Measurements from ENCODE around the gene ODAD4.

The ODAD4 gene

GRCh38 chr17:41957869-41958439 lies 27.5 kb downstream of the ODAD4 start:
- Histone ChIP-seq H3K27ac (ENCODE audit: low read depth, low read length) (no peak overlapping the region), H3K9ac (ENCODE audit: low read length) (no peak overlapping the region), H3K27me3 (ENCODE audit: low read length) (no peaks in the 10 kb centered on the region), H3K9me2 (replicated peaks; ENCODE audit: insufficient read depth, low read length) (no peaks in the 10 kb centered on the region), H3K4me2 (ENCODE audit: low read depth, low read length, poor library complexity, severe bottlenecking) (no peak overlapping the region), H3K79me2 (ENCODE audit: insufficient read depth, low read length) (no peaks in the 10 kb centered on the region), H2AFZ (ENCODE audit: low read depth, low read length, severe bottlenecking) (no peak overlapping the region), H4K20me1 (ENCODE audit: low read depth, low read length) (no peaks in the 10 kb centered on the region), H3K36me3 (ENCODE audit: low read length) (no peaks in the 10 kb centered on the region), H3K4me3 (ENCODE audit: insufficient read depth, low read length, poor library complexity, severe bottlenecking) (no peak overlapping the region), H3F3A (ENCODE audit: insufficient read depth) (no peaks in the 10 kb centered on the region), H3K9me3 (ENCODE audit: insufficient read depth, low read length) (no peaks in the 10 kb centered on the region)
- no peak for TF ChIP-seq EZH2phosphoT487 (conservative IDR thresholded peaks at IDR 0.05; ENCODE audit: low read length)
- no peak for TF ChIP-seq CTCF (IDR thresholded peaks at IDR 0.05; ENCODE audit: insufficient read depth, low read length, poor library complexity, severe bottlenecking)

GRCh38 chr17:41959030-41959335 lies 28.6 kb downstream of the ODAD4 start:
- Histone ChIP-seq H3K79me2 (ENCODE audit: insufficient read depth, low read length) (no peaks in the 10 kb centered on the region), H3K4me3 (ENCODE audit: insufficient read depth, low read length, poor library complexity, severe bottlenecking) (no peak overlapping the region), H2AFZ (ENCODE audit: low read depth, low read length, severe bottlenecking) (no peak overlapping the region), H3K27ac (ENCODE audit: low read depth, low read length) (no peak overlapping the region), H3K9me2 (replicated peaks; ENCODE audit: insufficient read depth, low read length) (no peaks in the 10 kb centered on the region), H3F3A (ENCODE audit: insufficient read depth) (no peaks in the 10 kb centered on the region), H3K9ac (ENCODE audit: low read length) (no peak overlapping the region), H3K36me3 (ENCODE audit: low read length) (no peaks in the 10 kb centered on the region), H4K20me1 (ENCODE audit: low read depth, low read length) (no peaks in the 10 kb centered on the region), H3K4me2 (ENCODE audit: low read depth, low read length, poor library complexity, severe bottlenecking) (no peak overlapping the region), H3K9me3 (ENCODE audit: insufficient read depth, low read length) (no peaks in the 10 kb centered on the region), H3K27me3 (ENCODE audit: low read length) (no peaks in the 10 kb centered on the region)
- TF ChIP-seq CTCF (IDR thresholded peaks at IDR 0.05; ENCODE audit: insufficient read depth, low read length, poor library complexity, severe bottlenecking) (no peak), EZH2phosphoT487 (conservative IDR thresholded peaks at IDR 0.05; ENCODE audit: low read length) (no peak)

- Histone ChIP-seq H3K4me3 (ENCODE audit: insufficient read depth, low read length, poor library complexity, severe bottlenecking) (no peak overlapping the region), H3K4me2 (ENCODE audit: low read depth, low read length, poor library complexity, severe bottlenecking) (no peak overlapping the region)
Observed at GRCh38 chr17:41959336-41960095, 29.1 kb downstream of the ODAD4 start.

More at GRCh38 chr17:41959336-41960095, 29.1 kb downstream of the ODAD4 start:
- H3K9me3 ChIP-seq (ENCODE audit: insufficient read depth, low read length), result no peaks in the 10 kb centered on the region
- H3K27ac ChIP-seq (ENCODE audit: low read depth, low read length), result no peak overlapping the region
- no peak overlapping the region for H2AFZ ChIP-seq (ENCODE audit: low read depth, low read length, severe bottlenecking)
- H3K79me2 ChIP-seq (ENCODE audit: insufficient read depth, low read length), result no peaks in the 10 kb centered on the region
- no peaks in the 10 kb centered on the region for H3K9me2 ChIP-seq (replicated peaks; ENCODE audit: insufficient read depth, low read length)
- H3K36me3 ChIP-seq (ENCODE audit: low read length), result no peaks in the 10 kb centered on the region
- H4K20me1 ChIP-seq (ENCODE audit: low read depth, low read length), result no peaks in the 10 kb centered on the region
- no peak overlapping the region for H3K9ac ChIP-seq (ENCODE audit: low read length)
- TF ChIP-seq CTCF (IDR thresholded peaks at IDR 0.05; ENCODE audit: insufficient read depth, low read length, poor library complexity, severe bottlenecking), result peak; percentile 19
- TF ChIP-seq EZH2phosphoT487 (conservative IDR thresholded peaks at IDR 0.05; ENCODE audit: low read length), result no peak
- H3F3A ChIP-seq (ENCODE audit: insufficient read depth), result no peaks in the 10 kb centered on the region
- H3K27me3 ChIP-seq (ENCODE audit: low read length), result no peaks in the 10 kb centered on the region

Measured in SU-DHL-6 (cell line).